ENCODE measurements around the gene MRPL22.
A peak's percentile ranks its signal among the peaks of the same experiment; 100 is the strongest.
"Not testable (repeated sequence)": the region's sequence is repeated elsewhere in the genome, so short reads cannot be mapped to it uniquely, and the experiment has no call there.

Gene MRPL22

DNA sequence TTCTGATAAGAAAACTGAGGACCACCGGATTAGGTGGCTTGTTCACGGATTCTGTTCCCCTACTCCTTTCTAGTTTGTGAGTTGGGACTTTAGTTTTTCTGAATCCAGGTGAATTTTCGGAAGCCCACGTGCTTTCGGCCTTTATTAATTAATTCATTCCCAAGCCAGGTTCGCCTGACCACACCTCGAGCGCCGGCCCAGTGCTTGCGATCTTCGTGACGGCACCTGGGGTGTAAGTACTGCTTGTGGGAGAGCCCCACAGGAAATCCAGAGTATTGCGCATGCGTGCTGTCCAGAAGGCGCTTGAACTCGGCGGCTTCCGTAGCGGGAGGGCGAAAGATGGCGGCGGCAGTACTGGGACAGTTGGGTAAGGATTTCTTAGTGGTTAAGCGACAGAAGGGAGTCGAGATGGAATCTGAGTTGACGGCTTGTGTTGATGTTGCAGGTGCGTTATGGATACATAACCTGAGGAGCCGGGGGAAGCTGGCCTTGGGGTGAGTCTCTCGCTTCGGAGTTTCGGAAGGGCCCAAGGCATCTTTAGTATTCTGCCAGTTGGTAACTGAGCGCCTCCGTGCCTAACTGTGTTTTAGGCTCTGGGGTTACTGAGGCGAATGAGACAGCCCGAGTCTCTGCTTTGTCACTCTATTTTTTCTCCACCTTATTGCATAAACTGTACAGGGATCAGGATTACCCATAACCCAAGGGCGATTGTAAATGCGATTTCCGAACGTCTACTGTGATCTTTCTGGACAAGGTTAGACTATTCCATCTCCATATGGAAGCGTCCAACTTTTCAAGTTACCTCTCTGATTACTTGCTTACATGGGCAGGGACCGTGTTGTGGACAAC, at the start of gene MRPL22:
Gene MRPL22, plus strand, starts transcription at position 302 of the 849 bp plus-strand sequence. Its CDS starts 38 bp downstream, at position 340.
- DNase-seq (ENCODE audit: low spot score): peak; percentile 98

DNA sequence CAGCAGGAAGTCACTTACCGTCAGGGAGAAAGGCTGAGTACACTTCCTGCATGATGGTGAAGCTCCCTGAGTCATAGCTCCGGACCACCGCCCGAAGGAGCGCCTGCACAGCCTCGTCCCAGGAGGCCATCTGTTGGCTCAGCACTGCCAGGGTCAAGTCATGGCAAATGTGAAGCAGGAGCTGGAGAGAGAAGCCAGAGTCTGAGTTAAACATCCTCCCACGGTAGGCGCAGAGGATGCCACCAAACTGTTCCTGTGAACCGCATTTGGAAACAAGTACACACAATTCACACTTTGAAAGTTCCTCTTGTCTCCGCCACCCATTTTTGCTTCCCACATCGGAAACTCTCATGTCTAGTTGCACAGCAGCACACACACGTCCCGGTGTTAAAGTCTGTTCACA, 48.5 kb upstream of the MRPL22 start:
- DNase-seq (ENCODE audit: low spot score): no peak

GRCh38 chr5:154893381-154893780, 47.5 kb upstream of the MRPL22 start:
- DNase-seq (ENCODE audit: low spot score): no peak

GRCh38 chr5:154895606-154896561, 45.0 kb upstream of the MRPL22 start:
- no peak for DNase-seq (ENCODE audit: low spot score)

- no peak for DNase-seq (ENCODE audit: low spot score)
Observed at GRCh38 chr5:154896562-154897165, 44.2 kb upstream of the MRPL22 start.

- no peak for DNase-seq (ENCODE audit: low spot score)
Observed at GRCh38 chr5:154898210-154898609, 42.7 kb upstream of the MRPL22 start.

DNA sequence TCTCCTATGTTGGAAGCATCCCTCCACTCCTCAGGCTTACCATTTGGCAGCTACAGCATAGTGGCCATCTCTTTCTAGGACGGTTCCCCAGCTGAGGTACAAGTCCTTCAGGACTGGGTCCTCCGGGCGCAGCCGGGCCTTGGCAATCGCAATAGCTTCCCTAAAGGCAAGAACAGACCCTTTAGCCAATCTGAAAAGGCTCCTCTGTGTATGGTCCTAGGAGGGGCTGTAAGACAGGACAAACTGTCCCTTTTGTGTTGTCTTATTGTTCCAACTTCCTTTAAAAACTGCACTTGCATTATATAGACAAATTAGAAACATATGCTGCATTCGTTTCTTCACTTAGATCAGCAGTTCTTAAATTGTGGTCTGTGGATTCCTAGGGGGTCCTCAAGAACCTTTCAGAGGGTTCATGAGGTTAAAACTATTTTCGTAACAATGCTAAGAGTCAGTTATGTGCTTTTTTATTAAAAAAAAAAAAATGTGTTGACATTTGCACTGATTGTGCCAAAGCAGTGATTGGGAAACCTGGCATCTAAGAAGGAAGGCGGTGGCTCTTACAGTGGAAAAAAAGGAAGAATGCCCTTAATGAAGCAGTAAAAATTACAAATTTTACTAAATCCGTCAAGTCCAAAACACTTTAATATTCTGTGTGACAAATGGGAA, 41.6 kb upstream of the MRPL22 start:
- DNase-seq (ENCODE audit: low spot score): no peak

- DNase-seq (ENCODE audit: low spot score): no peak
Observed at GRCh38 chr5:154900066-154900465, 40.8 kb upstream of the MRPL22 start.

- no peak for DNase-seq (ENCODE audit: low spot score)
Observed at GRCh38 chr5:154901276-154901675, 39.6 kb upstream of the MRPL22 start.

GRCh38 chr5:154901913-154902312, 39.0 kb upstream of the MRPL22 start:
- DNase-seq (ENCODE audit: low spot score): no peak

DNA sequence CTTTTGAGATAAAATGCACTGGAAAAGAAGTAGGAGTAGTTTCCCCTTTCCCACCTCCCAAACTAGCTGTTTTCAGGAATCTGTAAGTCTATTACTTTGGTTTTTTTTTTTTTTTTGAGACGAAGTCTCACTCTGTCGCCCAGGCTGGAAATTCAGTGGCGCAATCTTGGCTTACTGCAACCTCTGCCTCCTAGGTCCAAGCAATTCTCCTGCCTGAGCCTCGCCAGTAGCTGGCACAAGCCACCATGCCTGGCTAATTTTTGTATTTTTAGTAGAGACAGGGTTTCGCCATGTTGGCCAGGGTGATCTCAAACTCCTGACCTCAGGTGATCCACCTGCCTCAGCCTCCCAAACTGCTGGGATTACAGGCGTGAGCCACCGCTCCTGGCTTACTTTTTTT, 35.3 kb upstream of the MRPL22 start:
- DNase-seq (ENCODE audit: low spot score): not testable (repeated sequence)

GRCh38 chr5:154916874-154917273, 24.0 kb upstream of the MRPL22 start:
- no peak for DNase-seq (ENCODE audit: low spot score)

GRCh38 chr5:154917757-154918156, 23.1 kb upstream of the MRPL22 start:
- no peak for DNase-seq (ENCODE audit: low spot score)

GRCh38 chr5:154923441-154924430, 17.1 kb upstream of the MRPL22 start:
- DNase-seq (ENCODE audit: low spot score): no peak

- no peak for DNase-seq (ENCODE audit: low spot score)
Observed at GRCh38 chr5:154933537-154933936, 7.3 kb upstream of the MRPL22 start.

- no peak for DNase-seq (ENCODE audit: low spot score)
Observed at GRCh38 chr5:154934881-154935280, 6.0 kb upstream of the MRPL22 start.

- no peak for DNase-seq (ENCODE audit: low spot score)
Observed at GRCh38 chr5:154937186-154937717, 3.6 kb upstream of the MRPL22 start.

DNA sequence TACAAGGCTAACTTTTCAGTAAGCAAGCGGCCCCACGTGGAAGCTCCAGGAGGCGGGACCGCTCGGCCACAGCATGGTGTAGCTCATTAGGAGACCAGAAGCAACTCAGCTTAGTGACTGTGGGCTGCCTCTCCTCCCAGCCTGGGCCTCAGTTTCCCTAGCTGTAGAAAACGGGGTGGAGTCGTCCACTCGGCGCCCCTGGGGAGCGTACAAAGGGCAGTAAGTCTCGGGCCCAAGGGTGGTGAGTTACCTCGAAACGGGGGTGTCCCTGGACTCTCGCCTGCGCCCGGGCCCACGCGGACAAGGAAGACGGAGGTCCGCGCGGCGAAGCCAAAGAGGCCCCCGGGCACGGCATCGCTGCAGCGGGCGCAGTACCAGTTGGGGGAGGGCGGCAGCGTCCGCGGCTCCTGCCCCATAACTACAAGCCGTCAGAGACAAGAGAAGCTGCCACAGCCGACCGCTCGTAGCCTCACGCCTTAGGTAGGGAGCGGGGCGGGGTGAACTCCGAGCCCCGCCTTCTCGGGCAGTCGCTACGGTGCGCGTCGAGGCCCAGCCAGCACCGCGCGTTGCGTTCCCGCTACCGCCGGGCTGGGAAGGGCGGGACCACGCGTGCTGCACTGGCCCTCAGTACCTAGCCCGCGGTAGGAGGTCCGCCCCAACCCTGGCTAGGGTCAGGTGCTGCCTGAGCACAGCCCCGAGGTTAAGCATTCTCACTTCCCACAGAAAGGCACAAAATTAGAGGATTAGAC, 3.0 kb upstream of the MRPL22 start, which contains the start of gene GEMIN5:
Gene GEMIN5, minus strand, starts transcription at position 494 of the 749 bp plus-strand sequence. Its CDS starts 78 bp downstream, at position 416.
- DNase-seq (ENCODE audit: low spot score): peak; percentile 95

- DNase-seq (ENCODE audit: low spot score): not testable (repeated sequence)
Observed at GRCh38 chr5:154939387-154939786, 1.5 kb upstream of the MRPL22 start.
